Activated CD4-positive, alpha-beta T cell treated with anti-CD3 and anti-CD28 coated beads, Interleukin-2, amount 50 U/mL, for 4 hours (primary cell): ENCODE measurements around the gene OGN.

Experiments used
- DNase-seq, 2 experiments: peaks; one replicate each; pipeline ENCODE4 v3.0.0-alpha.2; 2020

OGN gene

GRCh38 chr9:92402826-92403745 lies 1.3 kb downstream of the OGN start:
- no peak for DNase-seq

GRCh38 chr9:92402360-92402759 lies 2.0 kb downstream of the OGN start:
- no peak for DNase-seq

- no peak for DNase-seq
These were observed 6.5 kb downstream of the OGN start for GRCh38 chr9:92397853-92398252.

- DNase-seq: no peak
These were observed 8.8 kb downstream of the OGN start for GRCh38 chr9:92395617-92396016.

- no peak for DNase-seq
These were observed 10.7 kb downstream of the OGN start for GRCh38 chr9:92393686-92394085.

GRCh38 chr9:92392690-92393089 lies 11.7 kb downstream of the OGN start:
- no peak for DNase-seq

- no peak for DNase-seq
These were observed 18.4 kb downstream of the OGN start for GRCh38 chr9:92385953-92386352.

GRCh38 chr9:92385477-92385876 lies 18.9 kb downstream of the OGN start:
- no peak for DNase-seq

GRCh38 chr9:92385001-92385400 lies 19.4 kb downstream of the OGN start:
- no peak for DNase-seq

GRCh38 chr9:92384375-92384774 lies 20.0 kb downstream of the OGN start:
- no peak for DNase-seq

GRCh38 chr9:92381775-92382174 lies 22.6 kb downstream of the OGN start:
- no peak for DNase-seq

GRCh38 chr9:92380603-92381002 lies 23.8 kb downstream of the OGN start:
- DNase-seq: no peak

GRCh38 chr9:92378865-92379560 lies 25.4 kb downstream of the OGN start:
- DNase-seq: no peak

GRCh38 chr9:92377876-92378275 lies 26.5 kb downstream of the OGN start:
- DNase-seq: no peak

- no peak for DNase-seq
These were observed 31.2 kb downstream of the OGN start for GRCh38 chr9:92373167-92373566.

GRCh38 chr9:92369075-92369474 lies 35.3 kb downstream of the OGN start:
- DNase-seq: no peak

GRCh38 chr9:92360083-92360482 lies 44.3 kb downstream of the OGN start:
- DNase-seq: no peak

- DNase-seq: no peak
These were observed 44.9 kb downstream of the OGN start for GRCh38 chr9:92359394-92359995.

- DNase-seq: no peak
These were observed 51.3 kb downstream of the OGN start for GRCh38 chr9:92353051-92353450.

- DNase-seq: no peak
These were observed 53.6 kb downstream of the OGN start for GRCh38 chr9:92350740-92351133.

- no peak for DNase-seq
These were observed 54.3 kb downstream of the OGN start for GRCh38 chr9:92349771-92350739.

GRCh38 chr9:92345582-92345981 lies 58.8 kb downstream of the OGN start:
- DNase-seq: no peak
